ENCODE results near the gene RBBP8NL.

RBBP8NL gene

DNA sequence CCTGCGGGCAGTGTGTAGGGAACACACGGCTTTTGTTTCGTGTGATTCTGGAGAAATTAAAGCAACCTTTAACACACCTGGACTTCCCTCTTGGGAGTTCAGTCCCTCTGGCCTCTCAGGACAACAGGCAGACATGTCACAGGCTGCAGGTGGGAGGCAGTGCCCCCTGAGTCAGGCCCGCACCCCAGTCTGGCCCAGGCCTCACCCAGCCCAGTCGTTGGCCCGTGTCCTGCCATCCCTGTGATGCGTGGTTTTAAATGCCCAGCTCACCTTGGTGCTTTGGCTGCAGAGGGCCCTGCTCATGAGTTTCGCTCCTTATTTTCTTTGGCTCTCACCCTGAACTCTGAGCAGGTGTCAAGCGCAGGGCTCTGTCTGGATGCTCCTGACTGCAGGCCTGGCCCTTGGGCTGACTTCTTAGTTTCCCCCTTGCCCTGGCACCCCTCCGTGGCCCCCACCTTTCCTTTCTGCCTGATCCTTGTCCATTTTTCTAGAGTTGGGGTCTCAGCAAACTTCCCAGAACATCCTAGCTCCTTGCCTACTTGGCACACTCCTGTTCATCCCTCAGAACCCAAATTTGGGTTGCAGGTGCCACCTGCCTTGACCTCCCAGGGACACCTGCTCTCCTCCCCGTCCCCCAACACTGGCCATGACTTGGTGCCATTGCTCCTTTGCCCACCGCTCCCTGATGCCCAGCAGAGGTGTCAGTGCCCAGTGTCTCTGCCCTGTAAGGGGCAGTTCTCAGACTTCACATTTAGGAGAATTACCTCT, 18.1 kb downstream of the RBBP8NL start:
- no peak overlapping the region for H3K4me3 ChIP-seq (ENCODE audit: low read length)
- TF ChIP-seq CTCF (conservative IDR thresholded peaks at IDR 0.05; ENCODE audit: low read depth, low read length) = no peak

DNA sequence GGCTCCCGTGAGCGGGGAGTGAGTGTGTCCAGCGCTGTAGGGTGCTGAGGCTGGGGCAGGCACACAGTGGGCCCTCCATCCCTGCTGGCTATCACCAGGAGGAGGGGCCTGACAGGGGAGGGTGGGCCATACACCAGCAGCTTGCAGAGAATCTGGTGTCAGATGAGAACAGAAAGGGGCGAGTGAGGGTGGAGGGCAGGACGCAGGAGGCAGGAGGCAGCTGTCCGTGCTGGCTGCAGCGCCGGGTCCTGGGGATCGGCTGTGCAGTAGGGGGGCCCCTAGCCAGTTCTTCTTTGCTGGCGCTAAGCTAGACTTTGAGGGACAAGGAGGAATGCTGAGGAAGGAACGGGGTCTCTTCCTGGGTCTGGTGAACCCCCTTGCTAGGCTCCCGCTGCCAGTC, 18.7 kb downstream of the RBBP8NL start:
- DNase-seq (ENCODE audit: low read depth) = no peak
- H3K4me3 ChIP-seq (ENCODE audit: low read length) = no peak overlapping the region
- TF ChIP-seq CTCF (conservative IDR thresholded peaks at IDR 0.05; ENCODE audit: low read depth, low read length) = no peak

More for the DNA sequence above, 18.1 kb downstream of the RBBP8NL start:
- DNase-seq (ENCODE audit: low read depth) = no peak

GRCh38 chr20:62408055-62408454, 19.3 kb downstream of the RBBP8NL start:
- H3K4me3 ChIP-seq (ENCODE audit: low read length) = no peak overlapping the region
- no peak for TF ChIP-seq CTCF (conservative IDR thresholded peaks at IDR 0.05; ENCODE audit: low read depth, low read length)
- no peak for DNase-seq (ENCODE audit: low read depth)

- TF ChIP-seq CTCF (conservative IDR thresholded peaks at IDR 0.05; ENCODE audit: low read depth, low read length) = no peak
- H3K4me3 ChIP-seq (ENCODE audit: low read length) = peak within 1 kb of the TSS; percentile 62
These were observed 19.9 kb downstream of the RBBP8NL start, which contains the start of gene CABLES2 for GRCh38 chr20:62407221-62407992. Gene CABLES2, minus strand, starts transcription at chr20:62407285. Its CDS starts 9 bp downstream, at chr20:62407276.

DNA sequence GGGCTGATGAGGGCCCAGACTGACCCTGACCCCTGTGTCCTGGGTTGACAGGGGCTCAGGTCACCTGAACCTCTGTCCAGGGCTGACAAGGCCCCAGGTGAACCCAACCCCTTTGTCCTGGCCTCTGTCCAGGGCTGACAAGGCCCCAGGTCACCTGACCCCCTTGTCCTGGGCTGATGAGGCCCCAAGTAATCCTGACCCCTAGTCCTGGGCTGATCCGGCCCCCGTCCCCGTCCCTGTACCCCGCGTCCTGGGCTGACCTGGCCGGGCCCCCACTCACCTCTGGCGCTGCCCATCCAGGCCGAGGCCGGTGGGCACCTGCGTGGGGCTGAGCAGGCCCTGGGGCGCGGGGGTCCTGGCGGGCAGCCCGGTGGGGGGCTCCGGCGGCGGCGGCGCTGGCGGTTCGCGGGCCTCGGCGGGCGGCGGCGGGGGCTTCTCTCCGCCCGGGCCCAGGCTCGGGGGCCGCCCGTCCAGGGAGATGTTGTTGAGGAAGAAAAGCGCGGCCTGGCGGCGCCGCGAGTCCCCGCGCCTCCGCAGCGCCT, 20.6 kb downstream of the RBBP8NL start:
- no peak for DNase-seq (ENCODE audit: low read depth)
- TF ChIP-seq CTCF (conservative IDR thresholded peaks at IDR 0.05; ENCODE audit: low read depth, low read length) = no peak

More at GRCh38 chr20:62407221-62407992, 19.9 kb downstream of the RBBP8NL start, which contains the start of gene CABLES2:
- DNase-seq (ENCODE audit: low read depth) = peak; percentile 76

DNA sequence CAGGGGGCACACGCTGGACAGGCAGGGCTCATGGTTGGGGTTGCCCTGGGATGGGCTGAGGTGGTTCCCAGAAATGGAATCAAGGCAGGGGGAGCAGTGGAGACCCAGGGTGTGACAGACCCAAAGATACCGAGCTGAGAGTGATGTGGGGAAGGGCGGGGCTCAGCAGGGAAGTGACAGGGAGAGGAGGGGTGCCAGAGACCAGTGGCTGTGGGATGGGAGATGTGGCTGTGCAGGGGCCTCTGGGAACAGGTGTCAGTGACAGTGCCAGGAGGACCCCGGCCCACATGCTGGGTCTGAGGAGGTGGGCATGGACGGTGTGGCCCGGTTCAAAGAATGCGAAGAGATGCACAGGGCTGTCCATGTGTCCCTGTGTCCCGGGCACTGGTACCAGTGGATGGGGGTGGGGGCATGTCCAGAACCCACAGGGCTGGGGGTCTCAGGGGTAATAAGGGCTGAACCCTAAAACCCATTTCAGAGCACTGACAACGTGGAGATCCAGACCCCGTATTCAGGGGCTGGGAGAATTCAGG, 21.3 kb downstream of the RBBP8NL start:
- no peak for DNase-seq (ENCODE audit: low read depth)
- peak overlapping the region; percentile 62 for H3K4me3 ChIP-seq (ENCODE audit: low read length)
- TF ChIP-seq CTCF (conservative IDR thresholded peaks at IDR 0.05; ENCODE audit: low read depth, low read length) = no peak

More for the DNA sequence above, 20.6 kb downstream of the RBBP8NL start:
- H3K4me3 ChIP-seq (ENCODE audit: low read length) = peak overlapping the region; percentile 62

Measured in retinal pigment epithelial cell (primary cell).